HFF-Myc (cell line): ENCODE measurements around the gene PCDH8.

Source experiments
- DNase-seq: peaks from one replicate; pipeline ENCODE4 v3.0.0-alpha.2; 2011; ENCODE audit warnings: low read depth; ENCODE audit errors: extremely low read depth
- H3K4me3 ChIP-seq: replicated peaks from 2 replicates; pipeline ENCODE4 v1.5.1; 2011; ENCODE audit warnings: low read depth, mild to moderate bottlenecking, control low read depth, low read length
- TF ChIP-seq, protein P1 (sequence below): IDR thresholded peaks from 2 replicates; pipeline ENCODE4 v1.5.1; 2012; ENCODE audit warnings: mild to moderate bottlenecking, low read depth, low read length, control low read depth; ENCODE audit errors: missing control alignments

PCDH8 gene

DNA sequence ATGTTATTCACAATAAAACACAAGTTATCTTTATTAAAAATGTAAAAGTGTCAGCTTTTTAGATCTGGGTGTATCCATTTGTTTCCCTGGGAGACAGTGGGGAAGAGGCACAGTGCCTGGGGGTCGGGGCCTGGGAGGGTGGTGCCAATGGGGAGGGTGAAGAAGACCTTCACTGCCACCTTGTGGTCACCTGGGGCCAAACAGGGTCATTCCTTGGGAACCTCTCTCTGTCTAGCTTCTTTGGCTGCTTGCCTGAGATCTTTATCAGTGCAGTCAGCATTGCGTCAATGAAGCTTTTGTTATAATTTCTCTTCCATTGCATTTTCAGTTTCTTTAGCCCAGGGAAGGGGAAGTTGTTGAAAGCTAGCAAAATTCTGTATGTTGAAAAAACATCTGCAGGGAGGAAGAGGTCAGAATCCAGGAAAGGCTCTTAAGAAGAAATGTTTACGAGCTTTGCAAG is 39.1 kb downstream of the PCDH8 start:
- H3K4me3 ChIP-seq: no peak overlapping the region
- TF ChIP-seq, protein P1, sequence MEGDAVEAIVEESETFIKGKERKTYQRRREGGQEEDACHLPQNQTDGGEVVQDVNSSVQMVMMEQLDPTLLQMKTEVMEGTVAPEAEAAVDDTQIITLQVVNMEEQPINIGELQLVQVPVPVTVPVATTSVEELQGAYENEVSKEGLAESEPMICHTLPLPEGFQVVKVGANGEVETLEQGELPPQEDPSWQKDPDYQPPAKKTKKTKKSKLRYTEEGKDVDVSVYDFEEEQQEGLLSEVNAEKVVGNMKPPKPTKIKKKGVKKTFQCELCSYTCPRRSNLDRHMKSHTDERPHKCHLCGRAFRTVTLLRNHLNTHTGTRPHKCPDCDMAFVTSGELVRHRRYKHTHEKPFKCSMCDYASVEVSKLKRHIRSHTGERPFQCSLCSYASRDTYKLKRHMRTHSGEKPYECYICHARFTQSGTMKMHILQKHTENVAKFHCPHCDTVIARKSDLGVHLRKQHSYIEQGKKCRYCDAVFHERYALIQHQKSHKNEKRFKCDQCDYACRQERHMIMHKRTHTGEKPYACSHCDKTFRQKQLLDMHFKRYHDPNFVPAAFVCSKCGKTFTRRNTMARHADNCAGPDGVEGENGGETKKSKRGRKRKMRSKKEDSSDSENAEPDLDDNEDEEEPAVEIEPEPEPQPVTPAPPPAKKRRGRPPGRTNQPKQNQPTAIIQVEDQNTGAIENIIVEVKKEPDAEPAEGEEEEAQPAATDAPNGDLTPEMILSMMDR: peak; percentile 42
- DNase-seq: peak; percentile 12

DNA sequence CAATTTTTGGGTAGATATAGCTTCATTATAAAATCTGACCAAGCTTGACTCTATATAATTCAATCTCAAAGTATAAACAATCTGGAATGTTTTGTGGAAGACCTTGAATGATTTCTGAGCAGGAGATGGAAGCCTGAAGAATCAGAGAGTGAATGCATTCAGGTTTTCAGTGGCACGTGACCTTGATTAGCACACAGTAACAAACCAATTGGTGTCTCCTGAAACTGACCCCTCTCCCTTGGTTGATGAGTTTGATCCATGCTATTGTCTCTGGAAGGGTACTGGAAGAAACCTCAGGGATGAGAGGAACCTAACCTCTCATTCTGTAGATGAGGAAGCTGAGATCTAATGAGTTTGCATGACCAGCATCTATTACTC is 39.6 kb downstream of the PCDH8 start:
- no peak for DNase-seq
- TF ChIP-seq, protein P1: no peak
- no peak overlapping the region for H3K4me3 ChIP-seq

DNA sequence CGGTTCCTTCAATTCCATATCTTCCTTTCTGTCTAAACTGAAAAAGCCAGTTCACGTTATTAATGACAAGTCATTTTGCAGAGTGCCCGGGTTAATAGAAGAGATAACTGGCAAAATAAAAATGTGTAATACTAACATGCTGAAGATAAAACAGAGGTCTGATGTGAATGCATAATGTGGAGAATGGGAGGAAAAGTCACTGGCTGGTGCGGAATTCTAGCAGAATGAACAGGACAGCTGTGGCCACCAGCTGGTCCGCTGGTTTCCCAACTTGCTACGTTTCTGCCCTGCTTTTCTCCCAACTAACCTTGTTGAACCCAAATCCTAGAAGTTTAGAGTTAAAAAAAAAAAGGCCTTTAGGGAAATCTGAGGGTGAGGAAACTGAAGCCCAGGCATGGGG is 42.4 kb downstream of the PCDH8 start:
- TF ChIP-seq, protein P1: no peak
- no peak overlapping the region for H3K4me3 ChIP-seq
- no peak for DNase-seq

DNA sequence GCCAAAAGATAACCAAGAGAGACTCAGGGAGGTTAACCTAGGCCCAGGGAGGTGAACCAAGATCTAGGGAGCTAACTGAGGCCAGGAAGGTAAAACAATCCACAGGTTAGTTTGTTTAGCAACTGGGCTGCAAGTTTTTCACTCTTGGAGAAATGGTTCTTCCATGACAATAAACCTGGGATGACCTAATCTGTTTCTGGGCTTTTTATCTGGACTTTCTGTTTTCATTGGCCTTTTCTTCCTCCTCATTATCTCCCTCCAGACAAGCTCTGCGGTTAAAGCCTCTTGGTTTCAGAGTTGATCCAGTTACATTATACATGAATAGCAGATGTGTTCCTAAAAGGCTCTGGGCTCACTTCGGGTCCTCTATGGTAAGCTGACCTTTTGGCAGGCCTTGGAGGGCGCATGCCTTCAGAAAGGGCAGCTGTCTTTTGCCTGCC is 44.2 kb downstream of the PCDH8 start:
- TF ChIP-seq, protein P1: no peak
- no peak for DNase-seq
- no peak overlapping the region for H3K4me3 ChIP-seq

DNA sequence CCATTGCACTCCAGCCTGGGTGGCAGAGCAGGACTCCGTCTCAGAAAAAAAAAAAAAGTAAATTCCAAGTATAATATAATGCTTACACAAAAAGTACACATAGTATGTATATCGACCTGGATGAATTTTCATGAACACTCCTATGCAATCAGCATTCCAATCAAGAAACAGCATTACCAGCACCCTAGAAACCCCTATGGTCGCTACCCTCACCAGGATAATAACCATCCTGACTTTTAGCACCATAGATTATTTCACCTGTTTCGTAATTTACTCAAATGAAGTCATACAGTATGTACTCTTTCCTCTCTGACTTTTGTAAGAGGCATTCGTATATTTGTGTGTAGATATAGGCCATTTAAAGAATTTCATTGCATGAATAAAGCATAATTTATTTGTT is 47.6 kb downstream of the PCDH8 start:
- no peak for DNase-seq
- TF ChIP-seq, protein P1: no peak
- no peak overlapping the region for H3K4me3 ChIP-seq

DNA sequence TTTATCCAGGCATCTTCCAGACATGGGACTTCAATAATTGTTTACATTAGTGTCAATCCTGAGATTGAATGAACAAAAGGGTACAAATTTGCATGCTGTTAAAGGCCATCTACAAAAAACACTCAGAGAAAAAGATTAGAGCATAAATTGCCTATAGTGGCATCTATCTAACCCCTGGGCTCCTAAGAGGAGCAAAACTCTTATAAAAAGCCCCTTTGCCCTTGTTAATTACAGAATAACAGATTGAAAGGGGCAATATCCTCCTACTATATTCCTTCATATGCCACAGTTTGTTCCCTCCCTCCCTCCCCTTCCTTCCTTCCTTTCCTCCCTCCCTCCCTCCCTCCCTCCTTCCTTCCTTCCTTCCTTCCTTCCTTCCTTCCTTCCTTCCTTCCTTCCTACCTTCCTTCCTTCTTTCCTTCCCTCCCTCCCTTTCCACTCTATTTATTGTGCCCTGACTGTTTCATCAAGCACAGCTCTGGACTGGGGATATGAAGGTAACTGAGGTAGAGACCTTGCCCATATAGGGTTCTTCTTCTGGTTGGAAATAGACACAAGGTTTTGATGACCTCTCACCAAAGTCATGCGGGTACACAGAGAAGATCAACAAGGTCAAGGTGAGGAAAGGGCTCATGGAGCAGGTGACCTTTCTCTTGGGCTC is 49.5 kb downstream of the PCDH8 start:
- no peak for DNase-seq
- TF ChIP-seq, protein P1: no peak
- no peak overlapping the region for H3K4me3 ChIP-seq

DNA sequence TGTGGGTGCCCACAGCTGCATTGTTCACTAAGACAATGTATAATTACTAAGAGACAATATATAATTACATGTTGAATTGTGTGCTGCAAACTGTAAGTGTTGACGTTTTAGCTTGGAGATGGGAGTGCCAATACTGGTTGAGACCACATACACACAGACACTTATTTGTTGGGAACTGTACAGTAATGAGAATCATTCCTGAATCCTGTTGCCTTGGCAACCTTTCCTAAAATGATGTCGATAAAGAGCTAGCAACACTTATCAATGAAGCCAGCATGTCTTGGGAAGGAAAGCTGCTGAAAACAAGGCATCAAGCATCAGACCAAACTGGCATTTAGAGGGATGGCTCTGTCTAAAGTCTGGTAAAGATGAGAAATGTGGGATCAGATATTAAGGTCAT is 51.3 kb downstream of the PCDH8 start:
- DNase-seq: no peak
- no peak overlapping the region for H3K4me3 ChIP-seq
- TF ChIP-seq, protein P1: no peak
